Muscle of leg (tissue), 11 donors: Measurements from ENCODE around the gene TTC3. TPM values are rescaled to one million over a fixed set of nuclear protein-coding genes. Genes with fewer than 3 reads are reported as not detected.
"Not testable (repeated sequence)": the region's sequence is repeated elsewhere in the genome, so short reads cannot be mapped to it uniquely, and the experiment has no call there.

ENCODE experiments used
- DNase-seq: peaks from one replicate; pipeline ENCODE4 v3.0.0; 2013
- H3K27ac ChIP-seq: one replicate; pipeline ENCODE4 v1.5.1; 2013; ENCODE audit warnings: mild to moderate bottlenecking, low read length, control low read depth
- H3K27me3 ChIP-seq: one replicate; pipeline ENCODE4 v1.6.1; 2013; ENCODE audit warnings: low read length; ENCODE audit not compliant: control insufficient read depth, insufficient read depth
- H3K36me3 ChIP-seq: one replicate; pipeline ENCODE4 v1.6.1; 2013; ENCODE audit warnings: low read length; ENCODE audit not compliant: control insufficient read depth, insufficient read depth
- H3K4me1 ChIP-seq: one replicate; pipeline ENCODE4 v1.6.1; 2013; ENCODE audit warnings: low read length; ENCODE audit not compliant: control insufficient read depth, insufficient read depth
- H3K4me3 ChIP-seq: one replicate; pipeline ENCODE4 v1.5.1; 2013; ENCODE audit warnings: low read length, control low read depth
- H3K9me3 ChIP-seq: replicated peaks from 2 replicates; pipeline ENCODE4 v1.6.1; 2013; ENCODE audit warnings: low read depth, low read length; ENCODE audit not compliant: control insufficient read depth
- WGBS: methylation state at CpG from one replicate; pipeline ENCODE4 v1.1.5; 2013; ENCODE audit warnings: missing lambda C conversion rate; ENCODE audit not compliant: insufficient coverage; 5-methylcytosine and 5-hydroxymethylcytosine counted together
- polyA plus RNA-seq, 8 donors: library from polyadenylated mRNA; unstranded; fragments of 120-200 nt; gene quantifications; one replicate each; pipeline versions ENCODE4 v1.2.1 to v1.2.3, GENCODE V29; 2013; ENCODE audit warnings: inconsistent platforms in 1 of 8, low replicate concordance in 1 of 8; ENCODE audit not compliant: insufficient read length in 8 of 8, insufficient read depth in 1 of 8
- total RNA-seq: library from RNA; stranded (reverse); fragments of 120-200 nt; gene quantifications from one replicate; pipeline ENCODE4 v1.2.4, GENCODE V29; 2013

TTC3 gene
- total and polyA plus RNA-seq, 9 donors: 86.4 to 202 (median 145) TPM

- H3K4me3 ChIP-seq, H3K4me1 ChIP-seq, H3K27me3 ChIP-seq, DNase-seq, H3K36me3 ChIP-seq, H3K27ac ChIP-seq: not testable (repeated sequence)
- peaks cover 19% of the 10 kb centered on the region for H3K9me3 ChIP-seq
- 100% methylated on average over 1 of the region's 6 CpGs for WGBS
Measured at GRCh38 chr21:37111029-37111428, 38.0 kb downstream of the TTC3 start.

- WGBS: no CpG with 5 or more reads among the region's 3 CpGs
Measured at GRCh38 chr21:37114301-37114700, 41.2 kb downstream of the TTC3 start.

GRCh38 chr21:37116459-37116858, 43.4 kb downstream of the TTC3 start:
- H3K27me3 ChIP-seq, H3K36me3 ChIP-seq, DNase-seq, H3K4me1 ChIP-seq, H3K4me3 ChIP-seq, H3K9me3 ChIP-seq, H3K27ac ChIP-seq: not testable (repeated sequence)
- no CpG with 5 or more reads among the region's 2 CpGs for WGBS

More at GRCh38 chr21:37114301-37114700, 41.2 kb downstream of the TTC3 start:
- not testable (repeated sequence) for H3K27ac ChIP-seq, H3K27me3 ChIP-seq, H3K4me3 ChIP-seq, H3K4me1 ChIP-seq, H3K36me3 ChIP-seq, H3K9me3 ChIP-seq, DNase-seq

GRCh38 chr21:37117204-37117603, 44.1 kb downstream of the TTC3 start:
- Histone ChIP-seq H3K27me3 (no peaks in the 10 kb centered on the region), H3K36me3 (peaks cover 3% of the 10 kb centered on the region), H3K4me3 (no peak overlapping the region), H3K9me3 (no peaks in the 10 kb centered on the region), H3K4me1 (no peaks in the 10 kb centered on the region), H3K27ac (no peak overlapping the region)
- no peak for DNase-seq

GRCh38 chr21:37118187-37118826, 45.3 kb downstream of the TTC3 start:
- Histone ChIP-seq H3K4me3 (no peak overlapping the region), H3K4me1 (no peaks in the 10 kb centered on the region), H3K27me3 (no peaks in the 10 kb centered on the region), H3K9me3 (no peaks in the 10 kb centered on the region), H3K27ac (no peak overlapping the region), H3K36me3 (peaks cover 5% of the 10 kb centered on the region)
- WGBS: no CpG with 5 or more reads among the region's 1 CpG
- no peak for DNase-seq

- Histone ChIP-seq H3K27me3 (no peaks in the 10 kb centered on the region), H3K9me3 (no peaks in the 10 kb centered on the region), H3K4me1 (no peaks in the 10 kb centered on the region), H3K36me3 (peaks cover 6% of the 10 kb centered on the region), H3K27ac (no peak overlapping the region), H3K4me3 (no peak overlapping the region)
- 50% methylated on average over 4 of the region's 6 CpGs for WGBS
- no peak for DNase-seq
Measured at GRCh38 chr21:37119421-37120218, 46.6 kb downstream of the TTC3 start.

GRCh38 chr21:37128076-37128475, 55.0 kb downstream of the TTC3 start:
- no peak overlapping the region for H3K4me3 ChIP-seq
- H3K9me3 ChIP-seq: no peaks in the 10 kb centered on the region
- H3K27me3 ChIP-seq: no peaks in the 10 kb centered on the region
- H3K27ac ChIP-seq: no peak overlapping the region
- no peak for DNase-seq
- H3K36me3 ChIP-seq: peaks cover 43% of the 10 kb centered on the region
- no peaks in the 10 kb centered on the region for H3K4me1 ChIP-seq

GRCh38 chr21:37130971-37131370, 57.9 kb downstream of the TTC3 start:
- no peak for DNase-seq
- Histone ChIP-seq H3K9me3 (no peaks in the 10 kb centered on the region), H3K27me3 (no peaks in the 10 kb centered on the region), H3K4me3 (no peak overlapping the region), H3K36me3 (peaks cover 51% of the 10 kb centered on the region), H3K27ac (no peak overlapping the region), H3K4me1 (no peaks in the 10 kb centered on the region)
- WGBS: no CpG with 5 or more reads among the region's 2 CpGs

- Histone ChIP-seq H3K36me3 (peaks cover 46% of the 10 kb centered on the region), H3K4me3 (no peak overlapping the region), H3K27ac (no peak overlapping the region), H3K4me1 (no peaks in the 10 kb centered on the region), H3K27me3 (no peaks in the 10 kb centered on the region), H3K9me3 (peaks cover 6% of the 10 kb centered on the region)
- DNase-seq: no peak
- 100% methylated on average over 1 of the region's 2 CpGs for WGBS
Measured at GRCh38 chr21:37136261-37136660, 63.2 kb downstream of the TTC3 start.

GRCh38 chr21:37136744-37137143, 63.7 kb downstream of the TTC3 start:
- peaks cover 6% of the 10 kb centered on the region for H3K9me3 ChIP-seq
- no peak overlapping the region for H3K4me3 ChIP-seq
- no peak overlapping the region for H3K27ac ChIP-seq
- DNase-seq: no peak
- peaks cover 44% of the 10 kb centered on the region for H3K36me3 ChIP-seq
- no peaks in the 10 kb centered on the region for H3K4me1 ChIP-seq
- H3K27me3 ChIP-seq: no peaks in the 10 kb centered on the region
